ENCODE results near the gene NR2F1. TPM values are rescaled to one million over a fixed set of nuclear protein-coding genes. Genes with fewer than 3 reads are reported as not detected.

NR2F1 gene
- total RNA-seq, 1 experiment from 2014 or later = 51.2 TPM

GRCh38 chr5:93626801-93627200, 43.8 kb downstream of the NR2F1 start:
- BruUV-seq (replicated peaks) = no TSS peak
- H3K4me2 ChIP-seq (ENCODE audit: low read length) = no peak overlapping the region
- DNase-seq (ENCODE audit: low read depth, low spot score) = no peak

GRCh38 chr5:93632327-93632726, 49.3 kb downstream of the NR2F1 start:
- POLR2A ChIA-PET = no interaction called here

More at GRCh38 chr5:93626801-93627200, 43.8 kb downstream of the NR2F1 start:
- Histone ChIP-seq H3K27me3 (ENCODE audit: insufficient read depth, low read length) (no peaks in the 10 kb centered on the region), H3K27ac (ENCODE audit: low read depth, low read length) (no peak overlapping the region), H3K4me3 (replicated peaks in 1 of 2; ENCODE audit: low read depth in 1 of 2, low read length in 2 of 2) (no peak overlapping the region), H3K79me2 (ENCODE audit: insufficient read depth, low read length) (no peaks in the 10 kb centered on the region), H3K36me3 (ENCODE audit: control insufficient read depth in 1 of 2, insufficient read depth in 2 of 2, low read length in 2 of 2) (no peaks in the 10 kb centered on the region), H3K4me1 (ENCODE audit: control insufficient read depth in 1 of 2, insufficient read depth in 2 of 2, low read length in 2 of 2) (no peaks in the 10 kb centered on the region), H4K20me1 (ENCODE audit: insufficient read depth) (no peaks in the 10 kb centered on the region), H3K9ac (ENCODE audit: low read length) (no peak overlapping the region), H3K9me2 (ENCODE audit: insufficient read depth) (no peaks in the 10 kb centered on the region), H3K9me3 (ENCODE audit: control insufficient read depth in 1 of 2, insufficient read depth in 1 of 2, low read depth in 1 of 2, low read length in 2 of 2) (no peaks in the 10 kb centered on the region), H2AFZ (ENCODE audit: low read depth, low read length, poor library complexity, severe bottlenecking) (no peak overlapping the region)
- ATAC-seq = no peak
- ChIA-PET RAD21 (ENCODE audit: low non-redundant PET in 1 of 2, low total read pairs in 2 of 2, uncharacterized antibody in 2 of 2, unreplicated experiment in 2 of 2) (no interaction called here), CTCF (no interaction called here), POLR2A (no interaction called here)
- TF ChIP-seq JUND (IDR thresholded peaks at IDR 0.05) (no peak), ELF1 (IDR thresholded peaks at IDR 0.05; ENCODE audit: borderline replicate concordance, low read depth) (no peak), ZNF274 (IDR thresholded peaks at IDR 0.05; ENCODE audit: low read depth, low read length) (no peak), EGR1 (IDR thresholded peaks at IDR 0.05; ENCODE audit: low read depth) (no peak), ZFX (IDR thresholded peaks at IDR 0.05) (no peak), CBX3 (IDR thresholded peaks at IDR 0.05; ENCODE audit: low read depth) (no peak), TCF7L2 (IDR thresholded peaks at IDR 0.05; ENCODE audit: borderline replicate concordance, extremely low read depth, insufficient read depth, insufficient read length) (no peak), FOSL1 (IDR thresholded peaks at IDR 0.05; ENCODE audit: low read depth) (no peak), POLR2A (IDR thresholded peaks at IDR 0.05; ENCODE audit: borderline replicate concordance, extremely low read depth, insufficient read depth, insufficient read length) (no peak), ATF3 (IDR thresholded peaks at IDR 0.05) (no peak)
- TF ChIP-seq, protein P1, sequence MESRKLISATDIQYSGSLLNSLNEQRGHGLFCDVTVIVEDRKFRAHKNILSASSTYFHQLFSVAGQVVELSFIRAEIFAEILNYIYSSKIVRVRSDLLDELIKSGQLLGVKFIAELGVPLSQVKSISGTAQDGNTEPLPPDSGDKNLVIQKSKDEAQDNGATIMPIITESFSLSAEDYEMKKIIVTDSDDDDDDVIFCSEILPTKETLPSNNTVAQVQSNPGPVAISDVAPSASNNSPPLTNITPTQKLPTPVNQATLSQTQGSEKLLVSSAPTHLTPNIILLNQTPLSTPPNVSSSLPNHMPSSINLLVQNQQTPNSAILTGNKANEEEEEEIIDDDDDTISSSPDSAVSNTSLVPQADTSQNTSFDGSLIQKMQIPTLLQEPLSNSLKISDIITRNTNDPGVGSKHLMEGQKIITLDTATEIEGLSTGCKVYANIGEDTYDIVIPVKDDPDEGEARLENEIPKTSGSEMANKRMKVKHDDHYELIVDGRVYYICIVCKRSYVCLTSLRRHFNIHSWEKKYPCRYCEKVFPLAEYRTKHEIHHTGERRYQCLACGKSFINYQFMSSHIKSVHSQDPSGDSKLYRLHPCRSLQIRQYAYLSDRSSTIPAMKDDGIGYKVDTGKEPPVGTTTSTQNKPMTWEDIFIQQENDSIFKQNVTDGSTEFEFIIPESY (IDR thresholded peaks at IDR 0.05; ENCODE audit: extremely low read depth, insufficient replicate concordance, low read length) = no peak
- intact Hi-C loops (cut with micrococcal nuclease) = no loop called here

More at GRCh38 chr5:93632327-93632726, 49.3 kb downstream of the NR2F1 start:
- no peaks in the 10 kb centered on the region for H4K20me1 ChIP-seq (ENCODE audit: insufficient read depth)
- ChIA-PET RAD21 (ENCODE audit: low non-redundant PET in 1 of 2, low total read pairs in 2 of 2, uncharacterized antibody in 2 of 2, unreplicated experiment in 2 of 2) (no interaction called here), CTCF (no interaction called here)
- no peak overlapping the region for H2AFZ ChIP-seq (ENCODE audit: low read depth, low read length, poor library complexity, severe bottlenecking)
- intact Hi-C loops (cut with micrococcal nuclease) = no loop called here
- H3K27ac ChIP-seq (ENCODE audit: low read depth, low read length) = no peak overlapping the region
- no peaks in the 10 kb centered on the region for H3K79me2 ChIP-seq (ENCODE audit: insufficient read depth, low read length)
- H3K4me1 ChIP-seq (ENCODE audit: control insufficient read depth in 1 of 2, insufficient read depth in 2 of 2, low read length in 2 of 2) = no peaks in the 10 kb centered on the region
- TF ChIP-seq SP1 (IDR thresholded peaks at IDR 0.05; ENCODE audit: low read depth) = no peak
- no peak for TF ChIP-seq ZFX (IDR thresholded peaks at IDR 0.05)
- no peak for TF ChIP-seq TCF7L2 (IDR thresholded peaks at IDR 0.05; ENCODE audit: borderline replicate concordance, extremely low read depth, insufficient read depth, insufficient read length)
- no peak for TF ChIP-seq EZH2phosphoT487 (IDR thresholded peaks at IDR 0.05; ENCODE audit: borderline replicate concordance)
- no peak for TF ChIP-seq JUND (IDR thresholded peaks at IDR 0.05)
- TF ChIP-seq, protein P2, sequence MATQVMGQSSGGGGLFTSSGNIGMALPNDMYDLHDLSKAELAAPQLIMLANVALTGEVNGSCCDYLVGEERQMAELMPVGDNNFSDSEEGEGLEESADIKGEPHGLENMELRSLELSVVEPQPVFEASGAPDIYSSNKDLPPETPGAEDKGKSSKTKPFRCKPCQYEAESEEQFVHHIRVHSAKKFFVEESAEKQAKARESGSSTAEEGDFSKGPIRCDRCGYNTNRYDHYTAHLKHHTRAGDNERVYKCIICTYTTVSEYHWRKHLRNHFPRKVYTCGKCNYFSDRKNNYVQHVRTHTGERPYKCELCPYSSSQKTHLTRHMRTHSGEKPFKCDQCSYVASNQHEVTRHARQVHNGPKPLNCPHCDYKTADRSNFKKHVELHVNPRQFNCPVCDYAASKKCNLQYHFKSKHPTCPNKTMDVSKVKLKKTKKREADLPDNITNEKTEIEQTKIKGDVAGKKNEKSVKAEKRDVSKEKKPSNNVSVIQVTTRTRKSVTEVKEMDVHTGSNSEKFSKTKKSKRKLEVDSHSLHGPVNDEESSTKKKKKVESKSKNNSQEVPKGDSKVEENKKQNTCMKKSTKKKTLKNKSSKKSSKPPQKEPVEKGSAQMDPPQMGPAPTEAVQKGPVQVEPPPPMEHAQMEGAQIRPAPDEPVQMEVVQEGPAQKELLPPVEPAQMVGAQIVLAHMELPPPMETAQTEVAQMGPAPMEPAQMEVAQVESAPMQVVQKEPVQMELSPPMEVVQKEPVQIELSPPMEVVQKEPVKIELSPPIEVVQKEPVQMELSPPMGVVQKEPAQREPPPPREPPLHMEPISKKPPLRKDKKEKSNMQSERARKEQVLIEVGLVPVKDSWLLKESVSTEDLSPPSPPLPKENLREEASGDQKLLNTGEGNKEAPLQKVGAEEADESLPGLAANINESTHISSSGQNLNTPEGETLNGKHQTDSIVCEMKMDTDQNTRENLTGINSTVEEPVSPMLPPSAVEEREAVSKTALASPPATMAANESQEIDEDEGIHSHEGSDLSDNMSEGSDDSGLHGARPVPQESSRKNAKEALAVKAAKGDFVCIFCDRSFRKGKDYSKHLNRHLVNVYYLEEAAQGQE (IDR thresholded peaks at IDR 0.05; ENCODE audit: low read depth) = no peak
- no peak overlapping the region for H3K4me3 ChIP-seq (replicated peaks in 1 of 2; ENCODE audit: low read depth in 1 of 2, low read length in 2 of 2)
- H3K4me2 ChIP-seq (ENCODE audit: low read length) = no peak overlapping the region
- BruUV-seq (replicated peaks) = no TSS peak
- ATAC-seq = no peak
- no peaks in the 10 kb centered on the region for H3K9me3 ChIP-seq (ENCODE audit: control insufficient read depth in 1 of 2, insufficient read depth in 1 of 2, low read depth in 1 of 2, low read length in 2 of 2)
- DNase-seq (ENCODE audit: low read depth, low spot score) = no peak
- H3K27me3 ChIP-seq (ENCODE audit: insufficient read depth, low read length) = no peaks in the 10 kb centered on the region
- no peak overlapping the region for H3K9ac ChIP-seq (ENCODE audit: low read length)
- no peaks in the 10 kb centered on the region for H3K9me2 ChIP-seq (ENCODE audit: insufficient read depth)
- H3K36me3 ChIP-seq (ENCODE audit: control insufficient read depth in 1 of 2, insufficient read depth in 2 of 2, low read length in 2 of 2) = no peaks in the 10 kb centered on the region

Measured in HCT116 (cell line).